Measurements from ENCODE around the gene PDCL2. TPM values are rescaled to one million over a fixed set of nuclear protein-coding genes. Genes with fewer than 3 reads are reported as not detected.

The PDCL2 gene
- total and polyA plus RNA-seq, 2 donors from 2014 or later = not detected

GRCh38 chr4:55528491-55528890 is 63.6 kb downstream of the PDCL2 start:
- DNase-seq (no peak), FAIRE-seq (no peak)
- Histone ChIP-seq H3K4me3 (ENCODE audit: low read length in 3 of 3) (no peak overlapping the region), H3K27ac (ENCODE audit: low read depth in 2 of 2, low read length in 2 of 2) (no peak overlapping the region), H3K27me3 (ENCODE audit: control insufficient read depth, insufficient read depth, low read length) (no peaks in the 10 kb centered on the region), H3K9ac (ENCODE audit: low read length in 3 of 3) (no peak overlapping the region), H3K9me3 (ENCODE audit: control insufficient read depth in 2 of 3, insufficient read depth in 1 of 3, low read length in 3 of 3) (no peaks in the 10 kb centered on the region), H3K4me1 (ENCODE audit: control insufficient read depth in 2 of 3, insufficient read depth in 2 of 3, low read depth in 1 of 3, low read length in 3 of 3) (no peaks in the 10 kb centered on the region), H3K36me3 (ENCODE audit: control insufficient read depth in 2 of 3, insufficient read depth in 3 of 3, low read length in 3 of 3) (peaks cover 0 to 2% (median 0%) of the 10 kb centered on the region in 3 donors)
- intact Hi-C loops (cut with DNase I) = no loop called here
- TF ChIP-seq CTCF (IDR thresholded peaks at IDR 0.05; ENCODE audit: borderline replicate concordance, extremely low read depth, insufficient read depth) = no peak

GRCh38 chr4:55524844-55525571 is 67.0 kb downstream of the PDCL2 start:
- Histone ChIP-seq H3K36me3 (ENCODE audit: control insufficient read depth in 2 of 3, insufficient read depth in 3 of 3, low read length in 3 of 3) (peaks cover 0 to 2% (median 0%) of the 10 kb centered on the region in 3 donors), H3K4me1 (ENCODE audit: control insufficient read depth in 2 of 3, insufficient read depth in 2 of 3, low read depth in 1 of 3, low read length in 3 of 3) (no peaks in the 10 kb centered on the region), H3K27ac (ENCODE audit: low read depth in 2 of 2, low read length in 2 of 2) (no peak overlapping the region), H3K4me3 (ENCODE audit: low read length in 3 of 3) (no peak overlapping the region), H3K27me3 (ENCODE audit: control insufficient read depth, insufficient read depth, low read length) (no peaks in the 10 kb centered on the region), H3K9me3 (ENCODE audit: control insufficient read depth in 2 of 3, insufficient read depth in 1 of 3, low read length in 3 of 3) (no peaks in the 10 kb centered on the region), H3K9ac (ENCODE audit: low read length in 3 of 3) (no peak overlapping the region)
- no peak for TF ChIP-seq CTCF (IDR thresholded peaks at IDR 0.05; ENCODE audit: borderline replicate concordance, extremely low read depth, insufficient read depth)
- intact Hi-C loops (cut with DNase I) = no loop called here
- no peak for FAIRE-seq
- no peak for DNase-seq

- no peak overlapping the region for H3K4me3 ChIP-seq (ENCODE audit: low read length in 3 of 3)
- no peaks in the 10 kb centered on the region for H3K27me3 ChIP-seq (ENCODE audit: control insufficient read depth, insufficient read depth, low read length)
- DNase-seq (no peak), FAIRE-seq (no peak)
- H3K27ac ChIP-seq (ENCODE audit: low read depth in 2 of 2, low read length in 2 of 2) = no peak overlapping the region
- no peaks in the 10 kb centered on the region for H3K9me3 ChIP-seq (ENCODE audit: control insufficient read depth in 2 of 3, insufficient read depth in 1 of 3, low read length in 3 of 3)
- TF ChIP-seq CTCF (IDR thresholded peaks at IDR 0.05; ENCODE audit: borderline replicate concordance, extremely low read depth, insufficient read depth) = no peak
- H3K4me1 ChIP-seq (ENCODE audit: control insufficient read depth in 2 of 3, insufficient read depth in 2 of 3, low read depth in 1 of 3, low read length in 3 of 3) = no peaks in the 10 kb centered on the region
- intact Hi-C loops (cut with DNase I) = no loop called here
- no peaks in the 10 kb centered on the region for H3K36me3 ChIP-seq (ENCODE audit: control insufficient read depth in 2 of 3, insufficient read depth in 3 of 3, low read length in 3 of 3)
- H3K9ac ChIP-seq (ENCODE audit: low read length in 3 of 3) = no peak overlapping the region
Observed at GRCh38 chr4:55518442-55518841, 73.6 kb downstream of the PDCL2 start.
